Activated CD8-positive, alpha-beta memory T cell treated with anti-CD3 and anti-CD28 coated beads for 24 hours (primary cell): ENCODE data around the gene L3MBTL3.

Experiments used
- DNase-seq: peaks from one replicate; pipeline ENCODE4 v3.0.0-alpha.2; 2020

L3MBTL3 gene

DNA sequence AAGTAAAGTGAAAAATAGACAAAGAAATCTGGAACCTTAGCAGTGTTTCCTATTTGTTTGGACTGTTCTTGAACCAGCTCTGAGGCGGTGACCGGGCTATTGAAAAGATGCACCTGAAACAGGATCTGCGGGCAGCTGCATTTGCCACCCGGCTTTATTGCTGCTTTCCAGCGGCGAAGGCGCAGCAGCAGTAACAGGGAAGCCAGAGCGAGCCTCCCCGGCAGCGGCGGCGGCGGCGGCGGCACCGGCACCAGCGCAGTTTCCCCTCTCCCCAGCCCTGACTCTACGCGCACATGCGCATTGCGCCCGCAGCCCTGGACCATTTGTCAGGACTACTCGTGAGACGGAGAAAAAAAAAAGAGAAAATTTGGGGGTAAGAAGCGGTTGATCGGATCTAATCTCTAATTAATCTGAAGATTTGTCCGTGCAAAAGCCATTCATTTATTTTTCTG, at the start of gene L3MBTL3:
TSS of gene L3MBTL3 (plus strand) at position 290 of the 452 bp plus-strand sequence. CDS start 24,119 bp downstream, outside the sequence.
- peak; percentile 91 for DNase-seq

DNA sequence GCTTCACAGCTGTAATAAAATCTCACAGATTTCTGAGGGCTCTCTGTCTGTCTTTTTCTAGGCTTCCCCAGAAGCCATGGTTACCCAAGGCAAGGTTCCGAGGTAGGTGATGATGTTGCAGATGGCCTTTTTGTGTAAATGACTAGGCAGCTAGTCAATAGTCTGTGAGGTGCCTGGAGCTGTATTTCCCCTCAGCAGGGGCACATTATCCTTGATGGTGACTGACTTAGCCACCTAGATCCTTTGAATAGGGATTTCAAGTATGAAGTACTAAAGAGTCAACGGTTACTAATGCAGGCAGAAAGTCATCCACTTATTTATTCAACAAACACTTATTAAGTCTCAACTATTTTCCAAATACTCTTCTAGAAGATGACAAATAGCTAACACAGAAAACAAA, 49.3 kb upstream of the L3MBTL3 start:
- DNase-seq = no peak

DNA sequence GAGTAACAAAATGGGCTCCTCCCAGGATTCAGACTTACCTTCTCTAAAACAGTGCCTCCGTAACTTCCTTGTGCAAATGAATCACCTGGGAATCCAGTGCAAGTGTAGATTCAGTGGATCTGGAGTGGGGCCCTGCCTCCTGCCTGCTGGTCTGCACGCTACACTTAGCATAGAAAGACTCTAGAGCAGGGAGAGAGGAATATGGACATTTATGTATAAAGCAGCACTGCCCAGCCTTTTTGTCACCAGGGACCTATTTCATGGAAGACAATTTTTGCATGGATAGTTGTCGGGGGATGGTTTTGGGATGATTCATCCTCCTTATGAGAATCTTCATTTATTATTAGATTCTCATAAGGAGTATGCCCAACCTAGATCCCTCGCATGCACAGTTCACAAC, 42.3 kb upstream of the L3MBTL3 start:
- DNase-seq = no peak

DNA sequence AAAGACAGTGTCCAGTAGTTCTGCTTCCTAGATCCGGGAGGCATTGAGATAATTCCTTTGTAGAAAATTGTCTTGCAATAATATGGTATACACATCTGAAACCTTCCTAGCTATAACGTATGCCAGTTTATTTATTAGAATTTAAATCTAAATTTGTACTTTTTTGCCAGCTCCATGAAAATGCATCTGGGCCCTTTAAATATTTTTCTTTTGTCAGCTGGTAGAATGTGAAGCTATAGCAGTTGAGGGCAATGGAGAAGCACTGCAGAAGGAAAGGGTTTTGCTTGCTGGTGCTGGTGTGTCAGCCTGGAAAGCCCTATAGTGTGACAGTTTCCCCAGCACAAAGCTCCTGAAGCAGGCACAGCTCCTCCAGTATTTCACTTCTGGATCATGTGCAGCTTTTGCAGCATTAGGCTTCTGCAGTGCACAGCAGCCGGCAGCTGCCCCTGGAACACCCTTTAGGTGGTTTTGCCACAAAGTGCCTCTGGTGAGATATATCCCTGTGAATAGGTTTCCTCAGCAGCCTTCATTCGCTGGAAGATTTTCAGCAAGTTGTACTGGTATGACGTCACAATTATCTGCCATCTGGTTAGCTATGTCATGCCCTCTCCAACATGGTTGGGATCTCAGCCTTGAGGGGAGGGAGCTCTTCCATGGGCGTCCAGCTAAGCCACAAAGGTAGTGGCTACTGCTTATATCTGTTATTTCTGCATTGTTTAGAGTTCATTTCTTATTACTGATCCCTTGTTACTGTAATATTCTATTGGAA, 40.0 kb upstream of the L3MBTL3 start:
- no peak for DNase-seq

DNA sequence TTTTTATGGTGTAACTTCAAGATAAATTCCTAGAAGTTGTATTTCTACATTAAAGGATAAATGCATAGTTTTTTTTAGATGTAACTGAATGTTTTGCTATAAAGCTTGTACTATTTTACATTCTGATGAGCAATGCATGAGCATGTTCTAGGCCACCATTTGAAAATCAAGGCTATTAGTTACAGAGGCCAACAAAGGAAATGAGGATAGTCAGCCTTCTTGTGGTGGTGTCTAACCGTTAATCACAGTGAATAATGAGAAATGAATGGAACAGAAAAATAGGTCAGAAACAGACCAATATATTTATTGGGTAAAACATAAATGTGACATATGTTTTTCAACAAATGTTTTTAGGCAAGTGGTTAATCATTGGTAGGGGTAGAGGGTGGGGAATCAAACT, 37.6 kb upstream of the L3MBTL3 start:
- no peak for DNase-seq

DNA sequence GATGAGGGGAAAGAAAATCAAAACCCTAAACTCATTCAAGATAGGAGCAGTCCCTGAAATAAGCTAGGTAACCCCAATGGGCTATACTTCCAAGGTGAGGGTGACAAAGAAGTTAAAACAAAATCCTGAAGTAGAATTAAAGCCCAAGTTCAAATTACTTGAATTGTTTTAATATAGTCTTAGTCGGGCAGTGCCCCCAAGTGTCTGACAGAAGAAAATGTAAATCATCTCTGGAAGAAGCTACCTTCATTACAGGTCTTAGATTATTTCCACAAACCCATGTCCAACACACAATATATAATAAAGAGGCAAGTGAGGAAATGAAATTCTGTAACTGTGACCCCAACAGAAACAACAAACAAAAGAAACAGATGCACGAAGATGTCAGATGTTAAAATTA, 36.8 kb upstream of the L3MBTL3 start:
- no peak for DNase-seq

DNA sequence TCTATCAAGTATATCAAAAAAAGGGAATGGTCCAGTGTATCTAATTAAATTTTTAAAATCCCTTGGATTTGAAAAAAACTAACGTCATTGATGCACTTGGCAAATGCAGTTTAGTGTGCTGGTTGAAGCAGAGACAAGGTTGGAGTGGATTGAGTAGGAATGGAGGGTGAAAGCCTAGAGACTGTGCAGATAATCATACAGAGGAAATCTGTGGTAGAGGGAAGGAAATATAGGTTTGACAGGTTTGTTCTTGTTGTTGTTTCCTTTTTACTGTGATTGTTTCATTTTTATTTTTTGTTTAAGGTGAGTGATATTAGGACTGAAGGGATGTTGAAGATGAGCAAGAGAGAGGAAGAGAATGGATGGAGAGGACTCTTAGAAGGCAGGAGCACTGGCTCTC, 29.0 kb upstream of the L3MBTL3 start:
- DNase-seq = no peak

DNA sequence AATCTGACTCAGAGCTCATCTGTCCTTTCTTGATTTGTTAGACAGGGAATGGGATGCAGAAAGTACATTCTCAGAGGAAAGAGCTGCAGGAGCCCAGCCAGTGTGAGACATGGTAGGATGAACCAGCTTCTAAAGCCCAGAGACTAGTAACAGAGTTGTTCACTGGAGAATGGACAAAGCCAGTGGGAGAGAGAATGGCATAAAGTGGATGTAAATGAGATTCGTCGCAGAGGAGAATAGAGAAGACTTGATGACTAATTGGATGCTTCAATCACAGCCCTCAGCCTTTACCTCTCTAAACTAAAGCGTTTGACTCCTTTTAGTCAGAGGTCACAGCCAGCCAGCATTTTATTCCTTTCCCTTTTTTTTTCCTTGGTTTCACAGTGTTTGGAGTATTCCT, 25.5 kb upstream of the L3MBTL3 start:
- DNase-seq = no peak

DNA sequence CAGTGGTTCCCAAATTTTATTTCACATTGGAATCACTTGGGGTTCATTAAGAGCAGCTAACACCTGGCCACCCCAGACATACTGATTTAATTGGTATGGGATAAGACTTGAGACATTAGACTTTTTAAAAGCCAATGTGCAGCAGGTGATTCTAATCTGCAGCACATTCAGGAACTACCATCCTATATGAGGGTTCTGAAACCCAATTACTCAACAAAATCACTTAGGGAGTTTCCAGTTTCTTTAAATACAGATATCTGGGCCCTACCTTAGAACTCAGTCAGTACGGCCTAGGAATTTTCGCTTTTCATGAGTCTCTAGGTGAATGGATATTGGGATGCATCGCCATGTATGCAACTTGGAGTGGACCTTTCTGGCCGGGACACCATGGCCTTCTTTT, 24.0 kb upstream of the L3MBTL3 start:
- no peak for DNase-seq

DNA sequence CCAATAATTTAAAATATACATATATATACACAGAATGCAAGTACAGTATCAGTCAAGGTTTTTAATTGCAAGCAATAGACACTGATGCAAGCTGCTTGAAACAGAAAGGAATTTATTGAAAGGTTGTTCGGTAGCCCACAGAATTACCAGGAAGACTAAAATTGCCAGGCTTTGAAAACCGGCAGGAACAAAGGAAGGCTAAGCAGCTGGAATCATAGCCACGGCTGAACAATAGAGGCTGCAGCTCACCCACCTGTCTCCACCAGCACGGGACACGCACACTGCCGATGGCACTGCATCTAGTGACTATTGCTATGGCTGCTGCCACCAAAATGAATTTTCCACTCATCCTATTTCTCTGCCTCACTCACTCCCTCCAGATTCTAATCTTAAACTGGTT, 22.0 kb upstream of the L3MBTL3 start:
- no peak for DNase-seq

DNA sequence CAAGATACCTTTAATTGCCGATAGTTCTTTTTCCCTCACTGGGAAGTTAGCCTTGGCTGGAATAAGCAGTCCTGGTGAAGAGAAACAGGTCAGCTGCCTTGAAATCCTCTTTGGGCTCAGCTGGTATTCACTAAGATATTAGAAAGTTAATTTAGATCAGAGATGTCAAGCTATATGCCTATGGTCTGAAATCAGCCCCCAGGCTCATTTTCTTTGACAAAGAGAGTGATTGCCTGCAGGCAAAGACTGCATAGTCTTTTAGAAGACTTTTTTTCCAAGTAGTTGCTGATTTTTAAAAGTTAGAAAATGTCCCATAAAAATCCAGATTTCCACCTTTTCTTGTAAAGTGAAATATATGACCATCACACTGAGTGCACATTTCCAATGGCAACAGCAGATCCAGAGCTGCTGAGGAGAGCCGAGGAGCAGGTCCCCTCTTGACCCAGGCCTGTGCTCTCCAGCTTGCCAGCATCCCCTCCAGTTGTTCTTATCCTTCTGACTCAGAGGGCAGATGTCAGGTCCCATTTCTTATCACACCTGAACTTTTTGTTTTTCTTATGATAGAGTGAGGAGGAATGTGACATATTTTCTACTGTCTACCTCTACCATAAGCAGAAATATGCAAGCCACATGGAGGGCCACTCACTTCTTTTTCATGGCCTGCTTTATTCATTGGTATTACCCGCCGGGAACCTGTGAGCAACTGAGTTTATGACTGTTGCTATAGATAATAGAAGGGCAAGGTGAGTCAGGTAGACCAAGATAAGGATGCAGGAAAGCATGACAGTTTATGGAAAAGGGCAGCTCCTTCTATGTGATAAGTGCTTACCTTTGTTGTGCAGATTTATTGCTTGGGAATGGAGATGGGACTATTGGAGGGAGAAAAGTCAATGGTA, 17.6 kb upstream of the L3MBTL3 start:
- DNase-seq = no peak

DNA sequence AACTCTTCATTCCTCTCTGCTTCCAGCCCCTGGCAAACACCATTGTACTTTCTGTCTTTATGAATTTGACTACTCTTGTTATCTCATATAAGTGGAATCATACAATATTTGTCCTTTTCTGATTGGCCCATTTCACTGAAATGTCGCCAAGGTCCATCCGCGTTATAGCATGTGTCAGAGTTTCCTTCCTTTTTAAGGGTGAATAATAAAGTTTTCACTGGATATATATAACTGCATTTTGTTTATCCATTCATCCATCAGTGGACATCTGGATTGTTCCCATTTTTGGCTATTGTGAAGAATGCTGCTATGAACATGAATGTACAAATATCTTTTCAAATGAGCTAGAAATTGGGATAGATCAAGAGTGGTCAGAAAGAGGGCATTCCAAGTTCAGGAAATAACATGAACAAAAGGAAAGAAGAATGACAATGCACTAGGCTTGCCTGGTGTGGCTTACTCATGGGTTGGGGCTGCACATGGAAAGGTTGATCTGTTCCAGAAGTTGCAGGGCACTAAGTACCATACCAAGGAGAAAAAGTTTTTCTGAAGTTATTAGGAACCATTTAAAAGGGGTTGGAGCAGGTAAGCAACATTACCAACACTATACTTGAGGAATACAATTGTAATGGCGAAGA, 10.0 kb upstream of the L3MBTL3 start:
- DNase-seq = no peak

DNA sequence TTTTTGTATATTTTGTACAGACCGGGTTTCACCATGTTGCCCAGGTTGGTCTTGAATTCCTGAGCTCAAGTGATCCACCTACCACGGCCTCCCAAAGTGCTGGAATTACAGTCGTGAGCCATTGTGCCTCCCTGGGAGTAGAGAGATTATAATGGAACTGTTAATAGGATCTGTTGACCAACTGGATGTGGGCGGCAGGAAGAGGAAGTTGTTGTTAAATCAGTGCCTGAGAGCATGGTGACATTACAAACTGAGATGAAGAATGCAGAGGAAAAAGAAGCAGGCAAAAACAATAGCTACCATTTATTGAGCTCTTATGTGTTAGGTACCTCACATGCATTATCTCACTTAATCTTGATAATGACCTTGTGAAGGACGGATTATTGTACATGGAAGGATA, 9.2 kb upstream of the L3MBTL3 start:
- DNase-seq = no peak

DNA sequence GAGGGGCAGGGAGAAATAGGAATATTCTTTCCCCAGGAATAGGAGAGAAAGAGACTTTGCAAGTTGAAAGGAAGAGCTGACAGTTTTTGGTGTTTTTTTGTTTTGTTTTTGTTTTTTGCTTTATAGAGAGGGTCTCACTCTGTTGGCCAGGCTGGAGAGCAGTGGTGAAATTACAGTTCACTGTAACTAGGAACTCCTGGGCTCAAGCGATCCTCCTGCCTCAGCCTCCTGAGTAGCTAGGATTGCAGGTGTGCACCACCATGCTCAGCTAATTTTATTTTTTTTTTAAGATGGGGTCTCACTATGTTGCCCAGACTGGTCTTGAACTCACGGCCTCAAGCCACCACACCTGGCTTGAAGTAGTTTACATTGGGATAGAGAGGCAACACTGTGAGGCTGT, 8.0 kb upstream of the L3MBTL3 start:
- no peak for DNase-seq

DNA sequence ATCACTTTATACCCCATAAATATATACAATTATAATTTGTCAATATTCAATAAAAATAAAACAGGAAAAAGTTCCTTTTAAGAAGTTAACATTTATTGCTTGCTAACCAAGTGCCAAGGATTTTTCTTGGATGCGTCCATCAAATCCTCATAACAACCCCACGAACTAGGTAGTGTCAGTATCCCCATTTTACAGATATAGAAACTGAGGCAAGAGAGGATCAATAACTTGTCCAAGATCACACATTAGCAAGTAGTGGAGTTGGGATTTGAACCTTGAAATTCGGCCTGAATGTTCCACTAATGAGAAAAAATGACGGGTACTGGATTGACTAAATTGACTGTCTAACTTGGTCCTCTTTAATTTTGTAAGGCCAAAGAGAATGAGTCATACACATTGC, 5.7 kb upstream of the L3MBTL3 start:
- DNase-seq = no peak

DNA sequence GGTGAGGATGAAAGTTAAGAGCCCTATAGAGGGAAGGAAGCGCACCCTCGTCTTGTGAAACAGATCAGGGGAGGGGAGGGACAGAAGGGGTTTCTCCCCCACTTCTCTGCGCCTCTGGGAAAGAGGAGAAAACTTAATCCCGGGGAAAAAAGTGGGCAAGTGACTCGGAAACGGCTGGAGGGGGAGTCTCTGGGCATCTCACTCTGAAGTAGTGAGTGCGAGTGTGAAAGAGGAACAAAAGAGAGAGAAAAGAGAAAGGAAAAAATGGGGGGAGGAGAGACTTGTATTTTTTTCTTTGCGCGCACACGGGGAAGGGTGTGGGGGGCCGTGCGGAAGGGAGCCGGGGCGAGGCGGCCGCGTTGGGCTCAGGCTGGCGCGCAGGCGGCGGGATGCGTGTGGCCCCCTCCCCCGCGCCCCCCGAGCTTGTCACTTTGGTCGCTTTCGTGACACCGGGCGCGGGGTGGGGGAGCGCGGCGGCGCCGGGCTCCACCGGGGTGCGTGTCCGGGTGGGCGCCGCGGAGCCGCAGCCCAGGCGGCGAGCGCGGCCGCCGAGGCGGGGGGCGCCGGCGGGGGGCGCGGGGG, 454 bp downstream of the L3MBTL3 start:
- peak; percentile 75 for DNase-seq

DNA sequence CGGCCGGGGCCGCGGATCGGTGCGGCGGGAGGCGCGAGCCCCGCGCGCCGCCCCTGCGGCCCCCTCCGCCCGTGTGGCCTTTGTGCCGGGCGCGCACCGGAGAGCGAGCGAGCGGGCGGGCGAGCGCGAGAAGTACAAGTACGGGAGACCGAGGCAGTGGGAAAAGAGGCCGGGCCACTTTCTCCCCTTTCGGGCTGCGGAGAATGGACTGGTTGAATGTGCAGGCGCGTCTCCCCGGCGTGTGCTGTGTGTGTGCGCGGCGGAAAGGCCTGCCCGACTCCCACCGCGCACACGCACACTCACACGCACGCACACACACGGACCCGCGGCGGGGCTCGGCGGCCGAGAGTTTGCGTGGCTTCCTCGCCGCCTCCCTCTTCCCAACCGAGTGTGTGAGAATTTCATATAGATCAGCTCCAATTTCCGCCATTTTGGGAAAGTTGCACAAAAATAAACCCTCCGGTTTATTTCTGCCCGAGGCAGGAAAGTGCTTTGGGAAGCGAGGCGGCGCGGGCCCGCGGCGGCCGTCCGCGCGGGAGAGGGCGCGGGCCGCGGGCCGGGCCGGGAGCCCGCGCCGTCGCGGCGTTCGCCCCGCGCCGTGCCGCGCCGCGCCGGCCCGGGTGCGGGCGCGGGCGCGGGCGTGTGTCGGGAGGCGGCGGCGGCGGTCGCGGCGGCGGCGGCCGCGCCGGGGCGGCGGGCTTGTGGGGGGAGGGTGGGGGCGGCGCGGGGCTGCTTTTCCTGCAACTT, 1.1 kb downstream of the L3MBTL3 start:
- no peak for DNase-seq

DNA sequence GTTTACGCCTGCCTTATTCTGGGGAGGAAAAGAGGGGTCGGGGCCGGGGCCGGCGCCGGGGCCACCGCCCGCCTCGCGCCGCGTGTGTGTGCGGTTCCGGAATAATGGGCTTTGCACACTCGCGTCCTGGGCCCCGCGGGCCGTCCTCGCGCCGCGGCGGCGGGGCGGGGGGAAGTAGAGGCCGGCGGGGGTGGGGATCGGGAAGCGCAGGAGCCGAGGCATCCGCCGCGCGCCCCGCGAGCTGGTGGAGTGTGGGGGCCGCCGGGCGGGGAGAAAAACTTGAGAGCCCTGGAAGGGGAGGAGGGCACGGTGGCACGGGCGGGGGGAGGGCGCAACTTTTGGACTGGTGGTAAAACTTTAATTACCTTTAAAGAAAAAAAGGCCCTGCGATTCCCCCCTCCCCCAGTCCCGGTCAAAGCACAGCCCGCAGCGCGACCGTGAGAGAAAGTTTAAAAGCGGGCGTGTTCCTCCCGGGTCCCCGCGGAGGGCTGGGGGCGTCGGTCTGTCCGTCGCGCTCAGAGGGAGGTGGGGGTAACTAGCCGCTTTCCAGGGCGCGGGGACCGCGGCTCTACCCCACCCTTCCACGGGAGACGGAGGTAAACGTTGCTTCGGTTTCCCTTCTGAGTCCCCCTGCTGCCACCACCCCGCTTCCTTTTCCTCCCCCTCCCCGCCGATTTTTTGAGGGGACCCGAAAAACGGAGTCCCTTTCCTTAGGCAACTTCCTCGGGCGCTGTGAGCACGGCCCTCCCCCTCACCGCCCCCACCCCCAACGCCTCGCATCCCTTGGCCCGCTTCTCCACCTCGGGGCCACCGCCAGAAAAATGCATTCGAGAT, 1.9 kb downstream of the L3MBTL3 start:
- DNase-seq = peak; percentile 75

DNA sequence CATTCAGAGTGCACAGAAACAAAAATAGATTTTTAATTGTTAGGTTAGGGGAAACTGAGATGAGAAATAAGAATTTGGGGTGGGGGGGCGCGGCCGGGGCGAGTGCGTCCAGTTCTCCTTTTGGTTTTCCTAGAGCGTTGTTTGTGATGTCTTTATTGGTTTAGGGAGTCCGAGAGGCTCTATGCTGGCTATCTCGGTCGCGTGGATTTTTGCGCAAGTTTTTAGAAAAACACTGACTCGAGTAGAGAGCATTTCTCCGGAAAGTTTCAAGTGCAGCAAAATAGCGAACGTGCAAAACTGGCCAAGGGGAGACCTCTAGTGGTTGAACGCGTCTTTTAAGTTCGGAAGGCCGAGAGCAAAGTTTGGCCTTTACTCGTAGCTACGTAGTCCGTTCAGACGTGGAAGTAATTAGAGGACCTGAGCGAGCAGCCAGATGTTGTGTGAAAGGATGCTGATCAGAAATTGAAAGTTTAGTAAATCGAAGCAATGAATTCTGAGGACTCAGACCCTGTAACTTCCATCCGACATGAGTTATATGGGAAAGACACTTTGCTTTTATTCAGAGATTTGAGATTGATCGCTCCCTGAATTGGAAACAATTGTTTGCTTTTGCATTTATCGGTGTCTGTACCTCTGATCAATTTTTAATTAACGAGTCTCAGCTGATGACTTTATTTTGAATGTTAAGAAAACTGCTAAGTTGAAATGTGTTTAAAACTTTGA, 2.7 kb downstream of the L3MBTL3 start:
- peak; percentile 86 for DNase-seq

DNA sequence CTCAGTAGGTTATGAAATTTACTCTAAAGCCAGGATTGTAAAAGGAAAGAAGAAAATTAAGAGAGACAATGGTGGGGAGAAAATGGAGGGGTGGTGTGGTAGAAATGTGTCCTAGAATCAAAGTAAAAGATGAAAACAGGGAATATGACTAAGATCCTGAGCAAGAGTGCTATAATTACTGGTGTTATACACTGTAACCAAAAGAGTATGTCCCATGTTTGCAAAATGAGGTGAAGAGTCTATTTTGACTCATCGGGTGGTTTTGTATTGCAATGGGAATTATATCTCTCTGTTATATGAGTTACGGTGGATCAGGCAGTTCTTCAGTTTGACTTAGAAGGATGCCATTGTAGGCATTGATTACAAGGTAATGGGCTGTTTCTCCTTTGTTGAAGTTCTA, 8.5 kb downstream of the L3MBTL3 start:
- DNase-seq = no peak

DNA sequence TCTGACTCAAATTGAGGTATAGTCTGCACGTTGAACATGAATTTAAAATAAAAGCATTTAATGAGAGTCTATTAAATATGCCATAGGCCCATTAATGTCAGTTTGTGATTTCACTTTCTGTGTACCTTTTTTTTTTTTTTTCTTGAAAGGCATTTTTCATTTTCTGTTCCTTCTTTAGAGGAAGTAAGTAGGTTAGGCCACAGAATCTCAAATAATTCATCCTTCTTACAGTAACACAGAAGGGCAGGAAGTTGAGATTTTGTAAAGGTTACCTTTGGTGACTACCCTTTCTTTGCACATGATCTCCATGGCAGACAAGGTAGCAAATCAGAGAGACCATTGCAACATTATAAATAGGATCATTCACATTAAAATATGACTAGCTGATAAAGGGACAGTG, 9.6 kb downstream of the L3MBTL3 start:
- DNase-seq = no peak
